ENCODE results near the gene ITGAV. TPM values are rescaled to one million over a fixed set of nuclear protein-coding genes. Genes with fewer than 3 reads are reported as not detected.

Gene ITGAV
- total RNA-seq, 1 experiment from 2014 or later, result 4.9 TPM

DNA sequence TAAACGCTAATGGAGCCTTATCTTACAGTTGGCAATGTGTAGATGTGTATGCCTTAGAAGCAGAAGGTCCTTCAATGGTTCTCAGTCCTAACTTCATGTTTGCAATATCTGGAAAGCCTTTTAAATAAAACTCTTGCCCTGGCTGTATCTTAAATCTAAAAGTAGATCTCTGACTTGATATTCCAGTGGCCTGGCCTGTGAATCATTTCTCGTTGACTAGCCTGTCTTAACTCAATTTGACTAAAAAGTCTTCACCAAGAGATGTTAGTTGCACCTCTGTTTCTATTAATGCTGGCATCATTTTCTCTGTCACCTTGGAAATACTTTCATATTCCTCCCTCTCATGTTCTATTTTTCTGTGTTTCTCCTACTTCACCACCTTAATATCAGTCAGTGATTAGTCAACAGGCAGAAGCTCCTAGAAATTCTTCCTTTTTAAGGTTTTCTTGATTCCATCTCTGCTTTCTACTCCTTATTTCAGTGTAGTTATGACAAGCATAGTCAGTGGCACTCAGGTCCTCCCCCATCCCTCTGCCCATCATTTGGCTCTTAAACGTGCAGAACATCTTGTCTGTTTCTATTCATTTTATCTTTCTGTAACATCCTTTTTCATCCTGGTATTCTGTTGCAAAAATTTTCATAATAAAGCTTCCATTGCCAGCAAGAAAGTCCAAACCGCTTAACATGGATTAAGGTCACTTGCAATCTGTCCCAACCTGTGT is 4.3 kb downstream of the ITGAV start:
- Histone ChIP-seq H3K4me3 (ENCODE audit: low read length) (no peak overlapping the region), H4K20me1 (ENCODE audit: insufficient read depth, low read depth, low read length) (peaks cover 9% of the 10 kb centered on the region; the same call in 1 of the 2 replicates), H3K4me2 (ENCODE audit: low read depth, low read length, poor library complexity, severe bottlenecking) (no peak overlapping the region), H3K36me3 (ENCODE audit: insufficient read depth, low read length) (no peaks in the 10 kb centered on the region), H3K79me2 (ENCODE audit: low read length) (no peaks in the 10 kb centered on the region), H2AFZ (ENCODE audit: low read length) (no peak overlapping the region), H3K9me3 (ENCODE audit: low read length) (no peaks in the 10 kb centered on the region), H3K27ac (ENCODE audit: low read length) (no peak overlapping the region), H3K9me2 (replicated peaks; ENCODE audit: insufficient read depth, low read length) (no peaks in the 10 kb centered on the region), H3K9ac (ENCODE audit: low read length) (no peak overlapping the region), H3K27me3 (ENCODE audit: low read length) (peaks cover 4% of the 10 kb centered on the region; the same call in 1 of the 2 replicates), H3K4me1 (ENCODE audit: low read length) (peaks cover 15% of the 10 kb centered on the region)
- no peak for DNase-seq

DNA sequence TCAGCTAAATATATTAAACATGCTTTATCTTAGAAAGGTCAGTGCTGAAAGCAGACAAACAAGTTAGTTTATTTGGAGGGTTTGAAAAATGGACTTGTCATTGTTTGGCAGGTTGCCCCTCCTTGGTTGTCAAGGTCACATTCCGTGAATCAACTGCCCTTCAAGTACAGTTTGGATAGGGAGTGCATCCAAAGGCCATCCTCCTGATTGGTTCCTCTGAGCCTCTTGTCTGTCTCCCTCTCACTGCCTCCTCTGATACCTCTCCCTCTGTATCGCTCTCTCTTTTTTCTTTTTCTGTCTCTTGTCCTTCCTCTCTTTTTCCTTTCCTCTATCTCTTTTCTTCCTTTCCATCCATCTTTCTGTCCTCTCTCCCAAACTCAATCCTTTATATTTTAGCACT is 5.4 kb downstream of the ITGAV start:
- no peak for DNase-seq
- Histone ChIP-seq H3K9ac (ENCODE audit: low read length) (no peak overlapping the region), H3K27ac (ENCODE audit: low read length) (no peak overlapping the region), H4K20me1 (ENCODE audit: insufficient read depth, low read depth, low read length) (peaks cover 9% of the 10 kb centered on the region; the same call in 1 of the 2 replicates), H3K9me2 (replicated peaks; ENCODE audit: insufficient read depth, low read length) (no peaks in the 10 kb centered on the region), H3K79me2 (ENCODE audit: low read length) (no peaks in the 10 kb centered on the region), H3K9me3 (ENCODE audit: low read length) (no peaks in the 10 kb centered on the region), H3K4me2 (ENCODE audit: low read depth, low read length, poor library complexity, severe bottlenecking) (no peak overlapping the region), H3K27me3 (ENCODE audit: low read length) (peaks cover 4% of the 10 kb centered on the region; the same call in 1 of the 2 replicates), H3K36me3 (ENCODE audit: insufficient read depth, low read length) (no peaks in the 10 kb centered on the region), H3K4me3 (ENCODE audit: low read length) (no peak overlapping the region), H2AFZ (ENCODE audit: low read length) (no peak overlapping the region), H3K4me1 (ENCODE audit: low read length) (peaks cover 11% of the 10 kb centered on the region)

DNA sequence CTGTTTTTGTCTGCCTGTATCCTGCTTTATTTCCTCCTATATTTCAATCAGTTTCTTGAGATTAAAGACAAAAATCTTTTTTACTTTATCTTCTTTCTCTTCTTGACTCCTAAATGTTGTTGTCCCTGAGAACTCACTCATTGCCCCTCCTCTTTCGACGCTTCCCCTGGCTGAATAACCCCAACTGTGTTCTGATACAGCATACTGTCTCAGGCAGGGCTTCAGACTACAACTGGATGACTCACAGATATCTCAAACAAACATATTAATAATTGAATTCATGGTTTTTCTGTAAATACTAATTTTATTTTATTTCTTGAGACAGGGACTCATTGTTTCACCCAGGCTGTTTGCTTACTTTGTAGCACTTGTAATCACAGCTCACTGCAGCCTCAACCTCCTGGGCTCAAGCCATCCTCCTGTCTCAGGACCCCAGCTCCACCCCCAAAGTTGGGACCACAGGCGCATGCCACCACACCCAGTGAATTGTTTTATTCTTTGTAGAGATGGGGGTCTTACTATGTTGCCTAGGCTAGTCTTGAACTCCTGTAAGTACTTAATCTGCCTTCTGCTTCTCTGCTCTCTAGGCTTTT is 9.4 kb downstream of the ITGAV start:
- H3K4me2 ChIP-seq (ENCODE audit: low read depth, low read length, poor library complexity, severe bottlenecking), result no peak overlapping the region

DNA sequence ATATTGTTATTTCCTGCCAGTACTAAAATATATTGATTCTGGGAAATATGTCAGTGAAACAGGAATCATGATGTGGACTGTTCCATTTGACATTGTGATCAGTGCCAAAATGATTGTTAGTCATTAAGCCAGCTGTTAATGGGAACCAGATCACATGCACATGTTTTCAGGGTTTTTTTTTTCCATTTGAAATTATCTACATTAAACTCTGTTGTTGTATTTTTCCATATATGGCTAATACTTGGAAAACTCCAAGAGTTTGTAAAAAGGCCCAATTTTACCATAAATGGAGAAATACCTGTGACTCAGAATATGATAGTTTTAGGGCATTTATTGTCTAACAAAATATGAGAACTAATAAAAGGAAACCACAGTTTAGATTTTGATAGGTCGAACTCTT is 13.4 kb downstream of the ITGAV start:
- H3K9me2 ChIP-seq (replicated peaks; ENCODE audit: insufficient read depth, low read length), result no peaks in the 10 kb centered on the region
- no peaks in the 10 kb centered on the region for H3K27me3 ChIP-seq (ENCODE audit: low read length)
- no peak overlapping the region for H3K4me3 ChIP-seq (ENCODE audit: low read length)
- H3K4me2 ChIP-seq (ENCODE audit: low read depth, low read length, poor library complexity, severe bottlenecking), result no peak overlapping the region
- H2AFZ ChIP-seq (ENCODE audit: low read length), result no peak overlapping the region
- no peaks in the 10 kb centered on the region for H4K20me1 ChIP-seq (ENCODE audit: insufficient read depth, low read depth, low read length)
- no peak overlapping the region for H3K27ac ChIP-seq (ENCODE audit: low read length)
- H3K4me1 ChIP-seq (ENCODE audit: low read length), result no peaks in the 10 kb centered on the region
- DNase-seq, result no peak
- H3K9me3 ChIP-seq (ENCODE audit: low read length), result no peaks in the 10 kb centered on the region
- H3K79me2 ChIP-seq (ENCODE audit: low read length), result no peaks in the 10 kb centered on the region
- no peak overlapping the region for H3K9ac ChIP-seq (ENCODE audit: low read length)
- no peaks in the 10 kb centered on the region for H3K36me3 ChIP-seq (ENCODE audit: insufficient read depth, low read length)

More for the DNA sequence above, 9.4 kb downstream of the ITGAV start:
- H4K20me1 ChIP-seq (ENCODE audit: insufficient read depth, low read depth, low read length), result peaks cover 4% of the 10 kb centered on the region; the same call in 1 of the 2 replicates
- DNase-seq, result no peak
- H3K9me2 ChIP-seq (replicated peaks; ENCODE audit: insufficient read depth, low read length), result no peaks in the 10 kb centered on the region
- no peaks in the 10 kb centered on the region for H3K4me1 ChIP-seq (ENCODE audit: low read length)
- H3K4me3 ChIP-seq (ENCODE audit: low read length), result no peak overlapping the region
- no peak overlapping the region for H3K27ac ChIP-seq (ENCODE audit: low read length)
- no peaks in the 10 kb centered on the region for H3K79me2 ChIP-seq (ENCODE audit: low read length)
- H3K9ac ChIP-seq (ENCODE audit: low read length), result no peak overlapping the region
- no peak overlapping the region for H2AFZ ChIP-seq (ENCODE audit: low read length)
- no peaks in the 10 kb centered on the region for H3K9me3 ChIP-seq (ENCODE audit: low read length)
- no peaks in the 10 kb centered on the region for H3K27me3 ChIP-seq (ENCODE audit: low read length)
- H3K36me3 ChIP-seq (ENCODE audit: insufficient read depth, low read length), result no peaks in the 10 kb centered on the region

DNA sequence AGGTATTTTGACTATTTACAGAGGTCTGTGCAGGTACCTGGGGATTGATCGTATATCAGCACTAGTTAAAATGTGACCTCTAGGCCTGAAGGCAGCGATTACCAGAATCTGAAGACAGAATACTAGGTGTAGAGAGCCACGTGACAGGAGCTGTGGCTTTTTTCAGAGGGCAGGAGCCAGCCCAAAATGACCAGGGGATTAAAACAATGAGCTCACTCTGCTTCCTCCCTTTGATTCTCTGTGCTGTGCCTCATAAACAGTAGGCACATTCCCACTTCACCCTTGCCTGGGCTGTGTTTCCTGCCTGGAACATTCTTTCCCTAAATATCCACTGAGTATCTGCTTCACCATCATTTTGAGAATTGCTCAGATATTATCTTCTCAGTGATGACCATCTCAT is 15.2 kb downstream of the ITGAV start:
- Histone ChIP-seq H3K27ac (ENCODE audit: low read length) (no peak overlapping the region), H3K4me3 (ENCODE audit: low read length) (no peak overlapping the region), H3K79me2 (ENCODE audit: low read length) (no peaks in the 10 kb centered on the region), H3K4me1 (ENCODE audit: low read length) (no peaks in the 10 kb centered on the region), H3K9me2 (replicated peaks; ENCODE audit: insufficient read depth, low read length) (no peaks in the 10 kb centered on the region), H3K4me2 (ENCODE audit: low read depth, low read length, poor library complexity, severe bottlenecking) (no peak overlapping the region), H4K20me1 (ENCODE audit: insufficient read depth, low read depth, low read length) (no peaks in the 10 kb centered on the region), H3K36me3 (ENCODE audit: insufficient read depth, low read length) (no peaks in the 10 kb centered on the region), H3K9ac (ENCODE audit: low read length) (no peak overlapping the region), H3K9me3 (ENCODE audit: low read length) (no peaks in the 10 kb centered on the region), H2AFZ (ENCODE audit: low read length) (no peak overlapping the region), H3K27me3 (ENCODE audit: low read length) (no peaks in the 10 kb centered on the region)
- DNase-seq, result no peak

DNA sequence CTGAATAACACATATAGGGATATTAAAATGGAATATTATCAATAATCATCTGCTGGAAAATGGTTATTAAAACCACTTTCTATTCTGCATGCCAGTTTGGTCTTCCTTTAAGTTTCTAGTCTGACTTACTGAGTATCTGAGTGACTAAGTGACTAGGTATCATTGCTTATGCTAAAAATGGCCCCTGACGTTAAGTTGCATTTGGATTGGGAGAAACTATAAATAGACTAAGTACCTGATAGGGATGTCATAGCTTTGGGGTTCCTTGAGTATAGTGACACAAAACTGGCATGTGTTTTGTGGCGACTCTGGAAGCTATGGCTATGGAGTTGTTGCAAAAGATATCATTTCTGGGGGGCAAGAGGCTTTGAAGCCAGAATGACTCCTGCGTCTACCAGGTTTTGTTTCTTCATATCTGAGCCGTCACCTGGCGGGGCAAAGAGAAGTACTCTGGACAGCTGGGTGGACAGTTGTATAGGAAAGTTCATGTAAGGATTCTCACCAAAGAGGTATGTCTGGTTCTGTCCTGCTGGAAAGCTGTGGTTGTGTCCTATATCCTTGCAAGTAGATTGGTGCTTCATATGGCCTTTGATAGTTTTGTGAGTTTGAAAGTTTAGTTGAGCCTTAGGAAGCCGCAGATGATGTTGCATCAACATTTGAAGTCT is 17.9 kb downstream of the ITGAV start:
- Histone ChIP-seq H3K9ac (ENCODE audit: low read length) (no peak overlapping the region), H3K4me1 (ENCODE audit: low read length) (no peaks in the 10 kb centered on the region), H3K4me3 (ENCODE audit: low read length) (no peak overlapping the region), H3K27ac (ENCODE audit: low read length) (no peak overlapping the region), H2AFZ (ENCODE audit: low read length) (no peak overlapping the region), H3K36me3 (ENCODE audit: insufficient read depth, low read length) (no peaks in the 10 kb centered on the region), H3K27me3 (ENCODE audit: low read length) (no peaks in the 10 kb centered on the region), H4K20me1 (ENCODE audit: insufficient read depth, low read depth, low read length) (no peaks in the 10 kb centered on the region), H3K79me2 (ENCODE audit: low read length) (no peaks in the 10 kb centered on the region), H3K4me2 (ENCODE audit: low read depth, low read length, poor library complexity, severe bottlenecking) (no peak overlapping the region), H3K9me3 (ENCODE audit: low read length) (no peaks in the 10 kb centered on the region), H3K9me2 (replicated peaks; ENCODE audit: insufficient read depth, low read length) (no peaks in the 10 kb centered on the region)
- no peak for DNase-seq

DNA sequence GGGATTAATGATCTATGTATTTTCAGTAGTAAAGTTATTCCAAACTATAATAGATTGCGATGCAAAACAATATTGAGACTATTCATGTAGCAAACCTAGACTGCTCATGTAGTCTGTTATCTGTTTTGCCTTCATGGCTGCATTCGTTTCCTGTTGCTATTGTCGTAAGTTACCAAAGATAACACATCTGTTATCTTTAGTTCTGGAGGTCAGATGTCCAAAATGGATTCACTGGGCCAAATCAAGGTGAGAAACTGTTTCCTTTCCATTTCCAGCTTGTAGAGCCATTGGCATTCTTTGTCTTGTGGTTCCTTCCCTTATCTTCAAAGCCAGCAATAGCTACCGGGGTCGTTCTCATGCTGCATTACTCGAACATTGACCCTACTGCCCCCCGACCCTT is 20.9 kb downstream of the ITGAV start:
- Histone ChIP-seq H3K36me3 (ENCODE audit: insufficient read depth, low read length) (no peaks in the 10 kb centered on the region), H3K27ac (ENCODE audit: low read length) (no peak overlapping the region), H3K79me2 (ENCODE audit: low read length) (no peaks in the 10 kb centered on the region), H2AFZ (ENCODE audit: low read length) (no peak overlapping the region), H3K9me2 (replicated peaks; ENCODE audit: insufficient read depth, low read length) (no peaks in the 10 kb centered on the region), H3K9ac (ENCODE audit: low read length) (no peak overlapping the region), H3K4me1 (ENCODE audit: low read length) (no peaks in the 10 kb centered on the region), H4K20me1 (ENCODE audit: insufficient read depth, low read depth, low read length) (no peaks in the 10 kb centered on the region), H3K4me3 (ENCODE audit: low read length) (no peak overlapping the region), H3K4me2 (ENCODE audit: low read depth, low read length, poor library complexity, severe bottlenecking) (no peak overlapping the region), H3K27me3 (ENCODE audit: low read length) (no peaks in the 10 kb centered on the region), H3K9me3 (ENCODE audit: low read length) (no peaks in the 10 kb centered on the region)
- no peak for DNase-seq

DNA sequence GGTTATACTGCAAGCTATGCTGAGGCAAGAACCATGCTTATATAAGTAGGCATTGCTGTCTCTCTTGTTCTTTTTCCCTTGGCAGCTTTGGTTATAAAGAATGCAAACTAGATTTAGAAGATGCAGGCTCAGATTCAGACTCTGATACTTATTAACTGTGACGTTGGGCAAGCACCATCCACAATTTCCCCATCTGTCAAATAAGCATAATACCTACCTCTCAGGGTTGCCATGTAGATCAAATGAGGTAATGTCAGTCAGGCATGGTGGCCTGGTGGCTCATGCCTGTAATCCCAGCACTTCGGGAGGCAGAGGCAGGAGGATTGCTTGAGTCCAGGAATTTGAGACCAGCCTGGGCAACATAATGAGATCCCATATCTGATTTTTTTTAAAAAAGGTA is 21.7 kb downstream of the ITGAV start:
- Histone ChIP-seq H3K9ac (ENCODE audit: low read length) (no peak overlapping the region), H2AFZ (ENCODE audit: low read length) (no peak overlapping the region), H3K79me2 (ENCODE audit: low read length) (no peaks in the 10 kb centered on the region), H3K9me3 (ENCODE audit: low read length) (no peaks in the 10 kb centered on the region), H3K4me1 (ENCODE audit: low read length) (no peaks in the 10 kb centered on the region), H4K20me1 (ENCODE audit: insufficient read depth, low read depth, low read length) (no peaks in the 10 kb centered on the region), H3K36me3 (ENCODE audit: insufficient read depth, low read length) (no peaks in the 10 kb centered on the region), H3K4me3 (ENCODE audit: low read length) (no peak overlapping the region), H3K27me3 (ENCODE audit: low read length) (no peaks in the 10 kb centered on the region), H3K9me2 (replicated peaks; ENCODE audit: insufficient read depth, low read length) (no peaks in the 10 kb centered on the region), H3K27ac (ENCODE audit: low read length) (no peak overlapping the region), H3K4me2 (ENCODE audit: low read depth, low read length, poor library complexity, severe bottlenecking) (no peak overlapping the region)
- DNase-seq, result no peak

Data from Karpas-422 (cell line).